SU-DHL-6 (cell line): ENCODE results near the gene ARL11.

Experiments used
- H2AFZ ChIP-seq: fragments of 200-600 bp; sonication (generic); 2 replicates; pipeline ENCODE4 v1.6.1; 2014; ENCODE audit warnings: low read depth, mild to moderate bottlenecking, moderate library complexity, mixed read lengths, antibody characterized with exemption, low read length; ENCODE audit not compliant: severe bottlenecking
- H3F3A ChIP-seq: fragments of 200-600 bp; shearing (Covaris generic); 2 replicates; pipeline ENCODE4 v1.6.0; 2016; ENCODE audit warnings: antibody characterized with exemption, mild to moderate bottlenecking; ENCODE audit not compliant: insufficient read depth
- H3K27ac ChIP-seq: fragments of 200-600 bp; sonication (generic); 2 replicates; pipeline ENCODE4 v1.5.1; 2016; ENCODE audit warnings: low read depth, mild to moderate bottlenecking, low read length, moderate library complexity, mixed read lengths
- H3K27me3 ChIP-seq: fragments of 200-600 bp; sonication (generic), shearing (Covaris generic); 2 replicates; pipeline ENCODE4 v1.6.0; 2014; ENCODE audit warnings: mild to moderate bottlenecking, low read length
- H3K36me3 ChIP-seq: fragments of 200-600 bp; sonication (generic); 2 replicates; pipeline ENCODE4 v1.6.1; 2014; ENCODE audit warnings: mild to moderate bottlenecking, low read length, mixed read lengths
- H3K4me2 ChIP-seq: fragments of 300-600, 200-600 bp; shearing (Covaris generic), sonication (generic); 2 replicates; pipeline ENCODE4 v1.6.0; 2014; ENCODE audit warnings: low read length, low read depth, mild to moderate bottlenecking; ENCODE audit not compliant: poor library complexity, severe bottlenecking
- H3K4me3 ChIP-seq: fragments of 200-600 bp; sonication (generic); 2 replicates; pipeline ENCODE4 v1.5.1; 2014; ENCODE audit warnings: antibody characterized with exemption, low read length, mild to moderate bottlenecking, mixed read lengths; ENCODE audit not compliant: insufficient read depth, poor library complexity, severe bottlenecking
- H3K79me2 ChIP-seq: fragments of 200-600 bp; sonication (generic); 2 replicates; pipeline ENCODE4 v1.6.1; 2014; ENCODE audit warnings: mild to moderate bottlenecking, low read length, moderate library complexity; ENCODE audit not compliant: insufficient read depth
- H3K9ac ChIP-seq: fragments of 200-600 bp; sonication (generic); 2 replicates; pipeline ENCODE4 v1.7.0; 2014; ENCODE audit warnings: mild to moderate bottlenecking, low read length
- H3K9me2 ChIP-seq: fragments of 200-600 bp; sonication (generic); replicated peaks from 2 replicates; pipeline ENCODE4 v1.6.1; 2014; ENCODE audit warnings: low read length; ENCODE audit not compliant: insufficient read depth
- H3K9me3 ChIP-seq: fragments of 200-600 bp; sonication (generic); 2 replicates; pipeline ENCODE4 v1.6.1; 2014; ENCODE audit warnings: low read length, mixed read lengths; ENCODE audit not compliant: insufficient read depth
- H4K20me1 ChIP-seq: fragments of 200-600 bp; sonication (generic); 2 replicates; pipeline ENCODE4 v1.6.1; 2014; ENCODE audit warnings: low read depth, mild to moderate bottlenecking, antibody characterized with exemption, low read length, moderate library complexity, mixed read lengths
- CTCF ChIP-seq: fragments of 200-600 bp; sonication (generic); IDR thresholded peaks from one replicate; pipeline ENCODE4 v1.5.1; 2017; ENCODE audit warnings: antibody characterized with exemption, mild to moderate bottlenecking, low read length, moderate library complexity; ENCODE audit not compliant: insufficient read depth, poor library complexity, severe bottlenecking
- EZH2phosphoT487 ChIP-seq: fragments of 200-600 bp; sonication (generic), shearing (Covaris generic); conservative IDR thresholded peaks from 2 replicates; pipeline ENCODE4 v1.6.1; 2018; ENCODE audit warnings: mild to moderate bottlenecking, antibody characterized with exemption, low read length, moderate library complexity, mixed read lengths

Gene ARL11

GRCh38 chr13:49678191-49678914 lies 50.0 kb downstream of the ARL11 start:
- Histone ChIP-seq H3K9me3 (no peaks in the 10 kb centered on the region), H3K4me3 (no peak overlapping the region), H3F3A (peaks cover 4% of the 10 kb centered on the region; the same call in 1 of the 2 replicates), H3K27ac (no peak overlapping the region), H3K36me3 (no peaks in the 10 kb centered on the region), H3K27me3 (no peaks in the 10 kb centered on the region), H3K9ac (no peak overlapping the region), H2AFZ (no peak overlapping the region), H4K20me1 (no peaks in the 10 kb centered on the region), H3K4me2 (no peak overlapping the region), H3K79me2 (peaks cover 10% of the 10 kb centered on the region; the same call in 1 of the 2 replicates), H3K9me2 (no peaks in the 10 kb centered on the region)
- TF ChIP-seq EZH2phosphoT487 (no peak), CTCF (no peak)

DNA sequence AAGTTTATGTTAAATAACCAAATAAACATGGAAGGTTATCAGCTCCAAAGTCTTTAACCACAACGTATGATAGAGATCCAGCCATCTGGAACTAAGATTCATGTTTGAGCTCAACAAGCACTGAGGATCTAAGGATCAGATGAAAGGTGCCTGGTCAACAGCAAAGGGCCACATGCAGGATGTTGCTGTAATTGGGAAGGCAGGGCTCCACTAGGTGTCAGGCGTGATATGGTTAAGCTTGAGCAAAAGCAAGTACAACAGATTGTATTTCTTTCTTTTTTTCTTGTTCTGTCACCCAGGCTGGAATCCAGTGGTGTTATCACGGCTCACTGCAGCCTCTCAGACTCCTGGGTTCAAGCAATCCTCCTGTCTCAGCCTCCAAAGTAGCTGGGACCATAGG lies 50.9 kb downstream of the ARL11 start:
- no peak overlapping the region for H3K4me3 ChIP-seq
- no peak for TF ChIP-seq EZH2phosphoT487
- TF ChIP-seq CTCF: no peak
- no peaks in the 10 kb centered on the region for H4K20me1 ChIP-seq
- H3K27ac ChIP-seq: no peak overlapping the region
- no peak overlapping the region for H2AFZ ChIP-seq
- H3K36me3 ChIP-seq: no peaks in the 10 kb centered on the region
- H3K9ac ChIP-seq: no peak overlapping the region
- no peaks in the 10 kb centered on the region for H3K27me3 ChIP-seq
- H3K79me2 ChIP-seq: peaks cover 16% of the 10 kb centered on the region; the same call in 1 of the 2 replicates
- no peak overlapping the region for H3K4me2 ChIP-seq
- peaks cover 4% of the 10 kb centered on the region; the same call in 1 of the 2 replicates for H3F3A ChIP-seq
- no peaks in the 10 kb centered on the region for H3K9me3 ChIP-seq
- no peaks in the 10 kb centered on the region for H3K9me2 ChIP-seq

GRCh38 chr13:49681842-49682435 lies 53.6 kb downstream of the ARL11 start:
- Histone ChIP-seq H3F3A (peaks cover 9% of the 10 kb centered on the region; the same call in 1 of the 2 replicates), H3K4me3 (no peak overlapping the region), H3K79me2 (peaks cover 19% of the 10 kb centered on the region; the same call in 1 of the 2 replicates), H4K20me1 (no peaks in the 10 kb centered on the region), H3K4me2 (no peak overlapping the region), H3K36me3 (no peaks in the 10 kb centered on the region), H3K27me3 (no peaks in the 10 kb centered on the region), H3K27ac (no peak overlapping the region), H3K9me2 (no peaks in the 10 kb centered on the region), H2AFZ (no peak overlapping the region), H3K9me3 (no peaks in the 10 kb centered on the region), H3K9ac (no peak overlapping the region)
- TF ChIP-seq CTCF (no peak), EZH2phosphoT487 (no peak)
